LNCaP clone FGC (cell line): Measurements from ENCODE around the gene CRTC1.
"Not testable (repeated sequence)": the region's sequence is repeated elsewhere in the genome, so short reads cannot be mapped to it uniquely, and the experiment has no call there.

Source experiments
- DNase-seq: peaks from one replicate; pipeline ENCODE4 v3.0.0-alpha.2; 2011; ENCODE audit warnings: low read depth
- H3K4me3 ChIP-seq: 2 replicates; pipeline ENCODE4 v1.5.1; 2011; ENCODE audit warnings: mild to moderate bottlenecking, low read depth, low read length, control low read depth
- CTCF ChIP-seq: IDR thresholded peaks from 2 replicates; pipeline ENCODE4 v1.5.1; 2012; ENCODE audit warnings: mild to moderate bottlenecking; ENCODE audit not compliant: control insufficient read depth, insufficient read depth; ENCODE audit errors: extremely low read depth

CRTC1 gene

GRCh38 chr19:18718015-18718526 lies 34.6 kb downstream of the CRTC1 start:
- DNase-seq = no peak
- TF ChIP-seq CTCF = no peak
- no peak overlapping the region for H3K4me3 ChIP-seq

- no peak for TF ChIP-seq CTCF
- no peak for DNase-seq
- H3K4me3 ChIP-seq = no peak overlapping the region
Observed at GRCh38 chr19:18718846-18719458, 35.5 kb downstream of the CRTC1 start.

GRCh38 chr19:18719541-18719940 lies 36.1 kb downstream of the CRTC1 start:
- DNase-seq = no peak
- TF ChIP-seq CTCF = no peak
- no peak overlapping the region for H3K4me3 ChIP-seq

GRCh38 chr19:18723871-18724377 lies 40.4 kb downstream of the CRTC1 start:
- no peak for DNase-seq
- TF ChIP-seq CTCF = no peak
- no peak overlapping the region for H3K4me3 ChIP-seq

- no peak for DNase-seq
- no peak for TF ChIP-seq CTCF
- H3K4me3 ChIP-seq = no peak overlapping the region
Observed at GRCh38 chr19:18725841-18726770, 42.6 kb downstream of the CRTC1 start.

GRCh38 chr19:18726846-18727245 lies 43.4 kb downstream of the CRTC1 start:
- H3K4me3 ChIP-seq = no peak overlapping the region
- no peak for DNase-seq
- TF ChIP-seq CTCF = no peak

- DNase-seq, H3K4me3 ChIP-seq: not testable (repeated sequence)
Observed at GRCh38 chr19:18727602-18728001, 44.1 kb downstream of the CRTC1 start.
